SU-DHL-6 (cell line): ENCODE results near the gene KIF12.

Experiments used
- CTCF ChIP-seq: fragments of 200-600 bp; sonication (generic); IDR thresholded peaks from one replicate; pipeline ENCODE4 v1.5.1; 2017; ENCODE audit warnings: antibody characterized with exemption, mild to moderate bottlenecking, low read length, moderate library complexity; ENCODE audit not compliant: insufficient read depth, poor library complexity, severe bottlenecking
- EZH2phosphoT487 ChIP-seq: fragments of 200-600 bp; sonication (generic), shearing (Covaris generic); conservative IDR thresholded peaks from 2 replicates; pipeline ENCODE4 v1.6.1; 2018; ENCODE audit warnings: mild to moderate bottlenecking, antibody characterized with exemption, low read length, moderate library complexity, mixed read lengths

- no peak for TF ChIP-seq CTCF
- TF ChIP-seq EZH2phosphoT487 = no peak
Measured at GRCh38 chr9:114080195-114080772, 18.8 kb downstream of the KIF12 start.
